ENCODE data around the gene GNB3. TPM values are rescaled to one million over a fixed set of nuclear protein-coding genes. Genes with fewer than 3 reads are reported as not detected.

GNB3 gene
- total RNA-seq, 4 donors from 2014 or later, result 0.45 to 1.8 (median 1.3) TPM

GRCh38 chr12:6866163-6866919, 25.6 kb downstream of the GNB3 start:
- peaks cover 0 to 43% (median 27%) of the 10 kb centered on the region in 3 donors for H3K4me1 ChIP-seq
- H3K36me3 ChIP-seq, result peaks cover 0 to 77% of the 10 kb centered on the region in 2 donors
- no peaks in the 10 kb centered on the region for H3K9me3 ChIP-seq
- no peaks in the 10 kb centered on the region for H3K27me3 ChIP-seq
- ATAC-seq, result no peak
- H3K4me3 ChIP-seq, result peak overlapping the region; percentile 64 to 99
- WGBS, 2 donors (ENCODE audit: low coverage in 1 of 2), result 55 to 56% methylated on average over 5 of the region's 19 CpGs
- TF ChIP-seq POLR2AphosphoS5 (IDR thresholded peaks at IDR 0.05), result no peak
- no peak for TF ChIP-seq EP300 (IDR thresholded peaks at IDR 0.05)
- TF ChIP-seq POLR2A (IDR thresholded peaks at IDR 0.05), result no peak
- no peak for TF ChIP-seq CTCF (IDR thresholded peaks at IDR 0.05)
- H3K27ac ChIP-seq, result peak overlapping the region; percentile 86 to 99 (median 98)

GRCh38 chr12:6866920-6867412, 26.2 kb downstream of the GNB3 start:
- Histone ChIP-seq H3K36me3 (peaks cover 0 to 73% of the 10 kb centered on the region in 2 donors), H3K9me3 (no peaks in the 10 kb centered on the region), H3K4me1 (peaks cover 0 to 49% (median 33%) of the 10 kb centered on the region in 3 donors), H3K27ac (peak overlapping the region; percentile 86 to 99 (median 98)), H3K27me3 (no peaks in the 10 kb centered on the region), H3K4me3 (peak overlapping the region; percentile 64 to 99)
- ATAC-seq, result peak; percentile 28
- TF ChIP-seq POLR2AphosphoS5 (IDR thresholded peaks at IDR 0.05) (no peak), POLR2A (IDR thresholded peaks at IDR 0.05) (no peak), CTCF (IDR thresholded peaks at IDR 0.05) (peak in 1 of 4 experiments; percentile 12), EP300 (IDR thresholded peaks at IDR 0.05) (no peak)
- 0% methylated on average over 1 of the region's 33 CpGs; no CpG with 5 or more reads in 1 of the 2 donors for WGBS, 2 donors (ENCODE audit: low coverage in 1 of 2)

- WGBS, 2 donors (ENCODE audit: low coverage in 1 of 2), result 0% methylated on average over 3 of the region's 86 CpGs; no CpG with 5 or more reads in 1 of the 2 donors
- H3K9me3 ChIP-seq, result no peaks in the 10 kb centered on the region
- H3K4me3 ChIP-seq, result peak within 1 kb of the TSS; percentile 64 to 99
- TF ChIP-seq CTCF (IDR thresholded peaks at IDR 0.05), result no peak
- peak; percentile 99 for TF ChIP-seq POLR2AphosphoS5 (IDR thresholded peaks at IDR 0.05)
- TF ChIP-seq POLR2A (IDR thresholded peaks at IDR 0.05), result peak; percentile 98 to 99
- H3K27me3 ChIP-seq, result no peaks in the 10 kb centered on the region
- peak within 1 kb of the TSS; percentile 86 to 99 (median 98) for H3K27ac ChIP-seq
- peaks cover 0 to 56% (median 36%) of the 10 kb centered on the region in 3 donors for H3K4me1 ChIP-seq
- peaks cover 0 to 67% of the 10 kb centered on the region in 2 donors for H3K36me3 ChIP-seq
- ATAC-seq, result peak; percentile 88
Measured at GRCh38 chr12:6867413-6868210, 26.9 kb downstream of the GNB3 start, which contains the start of gene TPI1. TPI1 (plus strand) TSS chr12:6867531; CDS start chr12:6867567, 36 bp downstream.

- TF ChIP-seq EP300 (IDR thresholded peaks at IDR 0.05) (no peak), POLR2A (IDR thresholded peaks at IDR 0.05) (no peak)
- no peak for ATAC-seq
- H3K36me3 ChIP-seq, result peaks cover 0 to 58% of the 10 kb centered on the region in 2 donors
Measured at GRCh38 chr12:6868211-6869048, 27.7 kb downstream of the GNB3 start.

More at GRCh38 chr12:6868211-6869048, 27.7 kb downstream of the GNB3 start:
- 5 to 8% methylated on average over 2 to 16 of the region's 22 CpGs for WGBS, 2 donors (ENCODE audit: low coverage in 1 of 2)
- Histone ChIP-seq H3K9me3 (no peaks in the 10 kb centered on the region), H3K27ac (peak overlapping the region; percentile 86 to 99 (median 98)), H3K4me3 (peak overlapping the region; percentile 64 to 99), H3K27me3 (no peaks in the 10 kb centered on the region), H3K4me1 (peaks cover 0 to 58% (median 36%) of the 10 kb centered on the region in 3 donors)

All from gastroesophageal sphincter (tissue), 4 donors.